ENCODE results near the gene TOPBP1.
"Not testable (repeated sequence)": the region's sequence is repeated elsewhere in the genome, so short reads cannot be mapped to it uniquely, and the experiment has no call there.

The TOPBP1 gene

DNA sequence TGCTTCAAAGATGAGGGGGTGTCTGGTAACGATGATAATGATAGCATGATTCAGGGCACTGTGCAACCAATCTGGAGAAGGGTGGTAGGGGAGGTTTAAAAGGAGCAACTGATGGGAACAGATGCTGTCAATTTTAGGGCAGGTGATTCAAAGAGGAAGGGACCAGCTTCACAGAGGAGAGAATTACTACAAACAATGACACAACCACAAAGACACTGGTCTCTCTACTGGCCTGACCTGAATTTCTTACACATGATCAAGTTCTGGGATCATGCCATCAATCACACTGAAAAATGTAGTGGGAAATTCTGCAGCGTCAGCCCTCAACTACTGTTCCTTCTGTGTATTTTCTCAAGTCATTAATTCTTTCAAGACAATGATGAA lies 90.8 kb downstream of the TOPBP1 start:
- no peak for DNase-seq (ENCODE audit: low spot score)

DNA sequence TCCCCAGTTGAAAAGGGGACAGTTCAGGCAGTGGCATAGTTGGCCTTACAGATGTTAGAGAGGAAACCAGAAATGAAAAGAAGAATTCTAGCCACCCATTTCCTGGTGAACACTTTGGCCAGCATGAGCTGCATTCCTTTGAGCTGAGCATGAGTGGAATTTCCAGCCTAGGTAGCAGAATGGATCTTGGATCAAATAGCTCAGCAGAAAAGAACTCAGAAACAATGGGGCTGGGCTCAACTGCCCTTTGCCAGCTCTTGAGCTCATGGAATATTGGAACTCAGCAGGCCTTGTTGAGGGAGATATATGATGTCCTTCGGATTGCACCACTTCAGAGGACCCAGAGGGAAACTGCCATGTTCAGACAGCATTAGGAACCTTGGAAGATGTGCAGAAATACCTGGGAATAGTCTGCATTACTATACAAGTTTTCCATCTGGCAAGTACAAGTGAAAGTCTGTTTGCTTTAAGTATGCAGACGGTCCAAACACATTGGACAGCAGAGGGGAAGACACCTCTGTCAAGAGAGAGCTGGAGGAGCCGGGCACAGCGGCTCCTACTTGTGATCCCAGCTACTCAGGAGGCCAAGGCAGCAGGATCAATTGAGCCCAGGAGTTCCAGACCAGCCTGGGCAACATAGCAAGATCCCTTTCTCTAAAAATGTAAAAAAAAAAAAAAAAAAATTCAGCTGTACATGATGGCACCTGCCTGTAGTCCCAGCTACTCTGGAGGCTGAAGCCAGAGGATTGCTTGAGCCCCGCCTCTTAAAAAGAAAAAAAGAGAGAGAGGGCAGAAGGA lies 91.4 kb downstream of the TOPBP1 start:
- DNase-seq (ENCODE audit: low spot score): no peak

DNA sequence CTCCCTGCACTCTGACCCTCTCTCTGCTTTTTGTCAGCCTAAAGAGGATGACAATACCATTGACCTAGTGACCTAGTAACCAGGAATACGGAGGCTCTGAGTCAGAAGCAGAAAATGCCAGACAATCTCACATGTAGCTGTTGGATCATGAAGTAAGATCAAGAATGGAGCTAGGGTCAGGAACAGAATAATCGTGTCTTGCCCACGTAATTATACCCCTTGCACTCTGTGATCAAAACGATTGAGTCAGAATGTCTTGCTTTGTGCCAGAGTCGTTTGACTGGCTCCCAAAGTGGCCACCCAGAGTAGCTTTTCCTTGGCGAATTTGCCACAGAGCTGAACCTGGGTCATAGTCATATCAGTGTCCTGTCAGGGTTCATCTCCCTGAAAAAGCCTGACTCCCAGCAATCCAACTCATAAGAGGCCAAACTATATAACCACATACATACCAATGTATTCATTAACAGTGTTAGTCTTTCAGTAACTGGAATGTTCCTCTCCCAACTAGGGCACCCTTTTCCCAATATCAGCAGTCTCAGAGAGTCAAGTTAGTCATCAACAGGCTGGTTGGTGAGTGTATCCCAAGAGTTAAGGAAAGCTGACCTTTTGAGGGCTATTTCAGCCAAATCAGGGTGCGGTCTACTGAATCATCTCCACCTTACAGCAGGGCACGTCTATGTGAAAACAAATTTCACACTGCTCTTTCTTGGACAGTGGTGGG lies 93.3 kb downstream of the TOPBP1 start:
- DNase-seq (ENCODE audit: low spot score): no peak

DNA sequence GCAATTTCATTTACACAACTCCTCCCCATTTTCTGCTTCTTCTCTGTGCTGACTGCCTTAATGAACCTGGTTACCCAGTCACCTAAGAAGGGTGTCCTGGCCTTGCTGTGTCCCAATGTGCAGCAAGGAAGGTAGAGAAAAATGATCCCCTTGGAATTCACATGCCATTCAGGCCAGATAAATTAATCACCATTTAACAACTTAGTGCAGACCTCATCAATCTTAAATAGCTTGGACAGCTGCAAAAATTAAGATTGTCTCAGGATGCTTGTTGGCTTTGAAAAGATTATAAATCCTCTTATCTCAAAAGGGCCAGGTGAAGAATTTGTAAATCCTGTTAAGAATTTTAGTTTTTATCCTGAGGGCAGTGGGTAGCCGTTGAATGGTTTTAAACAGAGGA lies 97.9 kb downstream of the TOPBP1 start:
- DNase-seq (ENCODE audit: low spot score): no peak

DNA sequence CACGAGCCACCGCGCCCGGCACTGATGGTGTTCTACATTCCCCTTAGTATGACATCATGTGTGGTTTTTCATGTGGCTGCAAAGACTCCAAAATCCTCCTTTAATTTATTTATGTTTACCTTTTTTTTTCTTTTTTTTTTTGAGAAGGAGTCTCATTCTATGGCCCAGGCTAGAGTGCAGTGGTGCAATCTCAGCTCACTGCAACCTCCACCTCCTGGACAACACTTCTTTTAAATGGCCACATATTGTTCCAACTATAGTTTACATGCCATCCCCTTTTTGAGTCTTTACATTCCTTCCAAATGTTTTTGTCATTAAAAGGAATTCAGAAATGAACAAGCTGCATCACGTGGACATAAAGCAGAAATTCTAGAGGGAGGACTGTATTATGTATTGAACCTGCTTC lies 98.6 kb downstream of the TOPBP1 start:
- no peak for DNase-seq (ENCODE audit: low spot score)

DNA sequence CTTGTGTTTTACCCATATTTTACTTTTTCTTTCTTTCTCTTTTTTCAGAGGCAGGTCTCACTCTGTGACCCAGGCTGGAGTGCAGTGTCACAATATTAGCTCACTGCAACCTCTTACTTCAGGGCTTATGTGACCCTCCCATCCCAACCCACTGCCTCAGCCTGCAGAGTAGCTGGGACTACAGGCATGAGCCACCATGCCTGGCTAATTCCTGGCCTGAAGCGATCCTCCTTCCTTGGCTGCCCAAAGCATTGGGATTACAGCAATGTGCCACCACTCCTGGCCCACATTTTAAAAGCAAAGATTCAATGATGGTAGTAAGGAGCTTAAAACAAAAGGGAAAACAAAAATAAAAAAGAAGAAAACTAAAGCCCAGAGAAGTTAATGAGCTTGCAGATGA lies 99.4 kb downstream of the TOPBP1 start:
- no peak for DNase-seq (ENCODE audit: low spot score)

DNA sequence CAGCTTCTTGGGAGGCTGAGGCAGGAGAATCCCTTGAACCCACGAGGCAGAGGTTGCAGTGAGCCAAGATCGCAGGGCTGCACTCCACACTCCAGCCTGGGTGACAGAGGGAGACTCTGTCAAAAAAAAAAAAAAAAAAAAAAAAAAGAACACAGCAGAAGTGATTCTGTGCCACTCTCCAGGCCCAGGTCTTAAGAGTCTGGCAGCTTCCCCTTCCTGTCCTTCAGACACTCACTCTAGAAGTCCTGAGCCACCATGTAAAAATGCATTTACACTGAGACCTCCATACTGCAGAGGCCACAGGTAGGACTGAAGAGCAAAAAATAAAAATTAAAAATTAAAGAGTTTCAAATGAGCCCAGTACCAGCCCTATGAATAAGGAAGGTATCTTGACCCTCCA lies 100.1 kb downstream of the TOPBP1 start:
- no peak for DNase-seq (ENCODE audit: low spot score)

DNA sequence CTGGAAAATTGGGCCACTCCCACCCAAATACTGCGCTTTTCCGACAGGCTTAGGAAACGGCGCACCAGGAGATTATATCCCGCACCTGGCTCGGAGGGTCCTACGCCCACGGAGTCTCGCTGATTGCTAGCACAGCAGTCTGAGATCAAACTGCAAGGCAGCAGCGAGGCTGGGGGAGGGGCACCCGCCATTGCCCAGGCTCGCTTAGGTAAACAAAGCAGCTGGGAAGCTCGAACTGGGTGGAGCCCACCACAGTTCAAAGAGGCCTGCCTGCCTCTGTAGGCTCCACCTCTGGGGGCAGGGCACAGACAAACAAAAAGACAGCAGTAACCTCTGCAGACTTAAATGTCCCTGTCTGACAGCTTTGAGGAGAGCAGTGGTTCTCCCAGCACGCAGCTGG lies 110.2 kb downstream of the TOPBP1 start:
- not testable (repeated sequence) for DNase-seq (ENCODE audit: low spot score)
